Activated T-cell treated with anti-CD3 and anti-CD28 coated beads, Interleukin-2, amount 50 U/mL, for 48 hours (primary cell): ENCODE results near the gene CYTH2.
"Not testable (repeated sequence)": the region's sequence is repeated elsewhere in the genome, so short reads cannot be mapped to it uniquely, and the experiment has no call there.

Experiments used
- DNase-seq, 2 experiments: peaks; one replicate each; pipeline ENCODE4 v3.0.0-alpha.2; 2020

The CYTH2 gene

DNA sequence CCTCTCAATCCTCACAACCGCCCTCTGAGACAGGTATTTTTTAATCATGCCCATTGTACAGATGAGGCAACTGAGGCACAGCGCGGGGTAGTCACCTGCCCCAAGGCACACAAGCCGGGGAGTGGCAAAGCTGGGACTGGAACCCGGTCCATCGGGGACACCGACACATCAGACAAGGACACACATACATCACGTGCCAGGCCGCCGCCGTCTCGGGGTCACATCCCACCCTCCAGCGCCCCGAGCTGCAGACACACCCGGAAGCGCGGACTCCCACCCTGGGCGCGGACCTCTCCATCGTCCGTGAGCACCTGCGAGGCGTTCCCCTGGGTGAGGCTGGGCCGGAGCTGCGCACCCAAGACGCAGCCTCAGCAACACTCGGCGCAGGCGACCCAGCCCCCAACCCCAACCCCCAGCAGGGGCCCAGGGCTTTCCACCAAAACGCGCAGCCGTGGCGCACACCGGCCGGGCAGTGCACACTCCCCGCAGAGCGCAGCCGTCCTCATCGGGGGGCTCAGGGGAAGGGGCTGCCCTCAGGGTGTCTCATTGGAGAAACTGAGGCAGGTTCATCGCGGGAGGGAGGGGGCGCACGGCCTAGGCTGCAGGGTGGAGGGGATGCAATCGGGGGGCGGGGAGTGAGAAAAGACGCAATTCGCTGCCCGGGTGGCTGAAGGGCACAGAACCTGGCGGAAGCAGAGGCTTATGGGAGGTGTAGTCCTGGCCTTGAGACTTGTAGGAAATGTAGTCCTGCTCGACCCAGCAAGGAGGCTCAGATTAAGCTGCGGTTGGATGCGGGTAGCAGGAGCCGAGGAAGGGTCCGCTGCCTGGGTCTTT is 44.3 kb downstream of the CYTH2 start:
- DNase-seq = peak; percentile 76 to 80

- no peak for DNase-seq
Observed at GRCh38 chr19:48514123-48514458, 44.9 kb downstream of the CYTH2 start.

GRCh38 chr19:48516536-48516935 is 47.4 kb downstream of the CYTH2 start:
- DNase-seq = no peak

DNA sequence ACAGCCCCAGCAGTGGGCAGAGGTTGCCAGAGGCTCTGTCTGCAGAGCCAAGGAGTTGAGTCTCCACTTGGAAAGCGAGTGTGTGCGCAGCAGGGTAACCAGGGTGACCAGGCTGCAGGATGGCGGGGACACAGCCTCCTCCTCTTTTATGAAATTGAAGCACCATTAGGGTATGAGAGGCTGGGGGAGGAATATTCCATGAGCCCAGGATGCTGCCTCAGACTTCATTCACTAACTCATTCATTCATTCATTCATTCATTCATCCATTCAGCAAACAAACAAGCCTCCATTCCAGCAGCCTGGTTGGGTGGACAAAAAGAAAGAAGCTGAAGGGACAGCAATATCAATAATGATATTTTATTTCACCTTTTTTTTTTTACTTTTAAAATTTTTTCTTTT is 49.0 kb downstream of the CYTH2 start:
- no peak for DNase-seq

- DNase-seq = not testable (repeated sequence)
Observed at GRCh38 chr19:48519426-48519825, 50.3 kb downstream of the CYTH2 start.

GRCh38 chr19:48520134-48520533 is 51.0 kb downstream of the CYTH2 start:
- no peak for DNase-seq

DNA sequence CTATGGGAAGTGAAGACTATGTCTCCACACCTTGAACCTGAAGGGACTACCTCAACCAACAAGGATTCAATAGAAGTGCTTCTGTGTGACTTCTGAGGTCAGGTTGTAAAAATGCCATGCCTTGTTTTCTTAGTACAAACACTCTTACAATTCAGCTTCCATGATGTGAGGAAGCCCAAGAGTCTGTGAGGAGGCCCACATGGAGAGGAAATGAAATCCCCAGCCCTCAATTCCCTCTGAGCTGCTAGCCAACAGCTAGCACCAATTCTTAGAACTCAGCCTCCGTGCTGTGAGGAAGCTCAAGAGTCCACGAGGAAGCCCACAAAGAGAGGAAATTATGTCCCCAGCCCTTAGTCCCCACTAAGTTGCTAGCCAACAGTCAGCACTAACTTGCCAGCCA is 55.1 kb downstream of the CYTH2 start:
- no peak for DNase-seq

GRCh38 chr19:48524732-48525131 is 55.6 kb downstream of the CYTH2 start:
- DNase-seq = no peak

DNA sequence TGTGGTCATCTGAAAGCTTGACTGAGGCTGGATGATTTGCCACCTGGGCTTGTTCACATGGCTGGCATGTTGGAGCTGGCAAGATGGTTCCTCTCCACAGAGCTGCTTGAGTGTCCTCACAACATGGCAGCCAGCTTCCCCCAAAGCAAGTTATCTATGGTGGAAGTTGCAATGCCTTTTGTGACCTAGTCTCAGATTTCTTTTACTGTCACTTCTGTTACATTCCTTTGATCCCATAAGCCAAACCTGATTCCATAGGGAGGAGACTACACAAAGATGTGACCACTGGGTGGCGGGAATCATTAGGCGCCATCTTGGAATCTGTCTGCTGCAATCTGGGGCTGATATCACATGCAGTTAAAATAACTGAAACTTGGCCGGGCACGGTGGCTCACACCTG is 60.0 kb downstream of the CYTH2 start:
- no peak for DNase-seq

GRCh38 chr19:48530066-48530720 is 61.0 kb downstream of the CYTH2 start:
- no peak for DNase-seq

DNA sequence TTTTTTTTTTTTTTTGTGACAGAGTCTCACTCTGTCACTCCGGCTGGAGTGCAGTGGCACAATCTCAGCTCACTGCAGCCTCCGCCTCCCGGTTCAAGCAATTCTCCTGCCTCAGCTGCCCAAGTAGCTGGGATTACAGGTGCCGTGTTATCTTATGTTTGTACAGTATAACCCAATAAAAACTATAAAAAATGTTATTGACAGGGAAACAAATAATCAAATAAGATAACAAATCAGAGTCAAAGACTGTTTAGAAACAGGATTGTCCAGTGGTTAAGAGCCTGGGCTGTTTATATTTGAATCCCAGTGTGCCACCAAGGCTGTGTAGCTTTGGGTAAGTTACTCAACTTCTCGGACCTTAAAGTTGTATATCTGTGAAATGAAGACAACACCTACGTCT is 61.6 kb downstream of the CYTH2 start:
- no peak for DNase-seq
